Spleen (tissue), 11 donors: Measurements from ENCODE around the gene RNF11. TPM values are rescaled to one million over a fixed set of nuclear protein-coding genes. Genes with fewer than 3 reads are reported as not detected.
A peak's percentile ranks its signal among the peaks of the same experiment; 100 is the strongest.

Experiments
- DNase-seq: peaks from one replicate; pipeline ENCODE4 v3.0.0-alpha.2; 2020
- H3K27ac ChIP-seq, 8 donors: fragments of 200-600 bp; sonication (generic) in 7 of 8; 1 replicate in 4 of 8; 2 replicates in 4 of 8; pipeline versions ENCODE4 v1.5.0 to v1.8.0; 2016 to 2021; ENCODE audit warnings: inconsistent platforms in 4 of 8, mild to moderate bottlenecking in 4 of 8, moderate library complexity in 1 of 8
- H3K27me3 ChIP-seq, 7 donors: fragments of 200-600 bp; sonication (generic) in 6 of 7; replicated peaks in 1 of 7; 1 replicate in 4 of 7; 2 replicates in 3 of 7; pipeline versions ENCODE4 v1.5.0 to v1.8.0; 2016 to 2021; ENCODE audit warnings: inconsistent platforms in 3 of 7, mild to moderate bottlenecking in 1 of 7
- H3K36me3 ChIP-seq, 6 donors: fragments of 200-600 bp; sonication (generic) in 5 of 6; 1 replicate in 4 of 6; 2 replicates in 2 of 6; pipeline versions ENCODE4 v1.5.0 to v1.8.0; 2016 to 2021; ENCODE audit warnings: inconsistent platforms in 2 of 6
- H3K4me1 ChIP-seq, 6 donors: fragments of 200-600 bp; sonication (generic) in 5 of 6; 1 replicate in 3 of 6; 2 replicates in 3 of 6; pipeline versions ENCODE4 v1.5.0 to v1.8.0; 2016 to 2021; ENCODE audit warnings: inconsistent platforms in 3 of 6
- H3K4me3 ChIP-seq, 8 donors: fragments of 200-600 bp; sonication (generic) in 7 of 8; 1 replicate in 4 of 8; 2 replicates in 4 of 8; pipeline versions ENCODE4 v1.5.0 to v1.8.0; 2016 to 2021; ENCODE audit warnings: inconsistent platforms in 4 of 8, mild to moderate bottlenecking in 4 of 8, moderate library complexity in 2 of 8
- H3K9me3 ChIP-seq, 8 donors: fragments of 200-600 bp; sonication (generic) in 7 of 8; 1 replicate in 4 of 8; 2 replicates in 4 of 8; pipeline versions ENCODE4 v1.5.0 to v1.8.0; 2016 to 2021; ENCODE audit warnings: inconsistent platforms in 4 of 8
- POLR2A ChIP-seq, 3 donors: fragments of 450-650 bp; IDR thresholded peaks; one replicate each; pipeline ENCODE4 v1.5.1; 2017; ENCODE audit warnings: antibody characterized with exemption in 3 of 3, mild to moderate bottlenecking in 1 of 3
- POLR2AphosphoS5 ChIP-seq, 3 donors: sonication (generic); formaldehyde crosslinking; IDR thresholded peaks; one replicate each; pipeline ENCODE4 v1.5.1; 2017; ENCODE audit warnings: antibody characterized with exemption in 3 of 3
- WGBS, 5 donors: extraction: QIAGEN DNeasy Blood & Tissue Kit in 3 of 5; methylation state at CpG; one replicate each; pipeline versions ENCODE4 v1.1.5 to v1.1.7; 2013 to 2018; 5-methylcytosine and 5-hydroxymethylcytosine counted together
- intact Hi-C: fragments of 100-400 bp; cut with DNase I; formaldehyde crosslinking; loops from one replicate; pipeline ENCODE4 v1.15.0; 2023; ENCODE audit warnings: low total_unique reads
- polyA plus RNA-seq, 3 donors: library from polyadenylated mRNA; stranded (reverse); fragments of 200-250 nt; gene quantifications; one replicate each; pipeline ENCODE4 v1.2.1, GENCODE V29; 2013
- total RNA-seq, 7 donors: library from RNA; depleted of rRNA in 3 of 7; stranded (reverse); fragments of >200 nt in 3 of 7; fragmentation: NEBNext Ultra II Directional in 4 of 7; extraction: Animal tissue kit (Norgen Biotek cat#: 25700) in 4 of 7; gene quantifications; one replicate each; pipeline versions ENCODE4 v1.1.0 to v1.2.1, GENCODE V29; 2016 to 2021
- TF ChIP-seq, protein P1 (sequence below), 11 experiments: fragments of 200-600 bp in 7 of 11; fragments of 450-650 bp in 4 of 11; sonication (generic) in 4 of 11; IDR thresholded peaks in 8 of 11; conservative IDR thresholded peaks in 3 of 11; 1 replicate in 7 of 11; 2 replicates in 4 of 11; pipeline versions ENCODE4 v1.4.0 to v1.8.0; 2016 to 2021; ENCODE audit warnings: antibody characterized with exemption in 11 of 11, inconsistent platforms in 4 of 11, mild to moderate bottlenecking in 1 of 11
- donor health status: healthy with polysubstance abuse.
- donor health status: DM: no; HTN: no; CAD: no; lungs with moderate emphysema.
- donor health status: DM: no; HTN: no; CAD: no.
- donor health status: Bipolar disorder and iron deficiency.
- donor health status: healthy.
- donor health status: DM: no; HTN: no; CAD: no.
- donor health status: DM: yes; HTN: yes; CAD: no.

RNF11 gene
- total and polyA plus RNA-seq, 10 donors, result 21.4 to 111 (median 70.7) TPM

DNA sequence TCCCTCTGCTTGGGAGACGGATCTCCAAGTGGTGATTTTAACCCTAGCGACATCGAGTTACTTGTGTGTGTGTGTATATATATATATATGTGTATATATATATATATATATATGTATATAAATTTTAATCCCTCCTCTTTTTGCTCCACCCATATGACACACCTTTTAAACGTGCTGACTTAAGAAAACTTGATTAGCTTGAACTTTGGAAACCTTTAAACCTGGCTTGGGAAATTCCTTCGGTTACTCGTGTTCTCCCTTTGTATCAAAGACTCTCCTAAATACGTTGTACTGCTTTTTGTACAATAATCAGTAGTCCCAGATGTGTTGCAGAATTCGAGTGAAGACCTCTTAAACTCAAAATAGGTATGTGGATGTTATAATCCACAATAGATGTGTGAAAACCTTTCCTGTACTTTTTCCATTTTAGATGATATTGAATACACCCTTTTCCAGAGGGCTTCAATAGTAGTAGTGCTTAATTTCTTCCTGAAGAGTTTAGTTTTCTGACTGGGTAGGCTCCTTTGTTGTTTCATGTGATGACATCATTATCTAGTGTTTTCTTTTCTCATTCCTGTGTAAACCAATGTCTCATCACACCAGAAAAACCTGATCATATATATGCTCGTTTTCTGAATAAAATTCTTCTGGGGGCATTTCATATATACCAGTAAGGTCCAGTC, 1.4 kb downstream of the RNF11 start:
- WGBS, 5 donors, result 11 to 19% (median 17%) methylated on average over 9 of the region's 9 CpGs
- intact Hi-C loops, result no loop called here
- Histone ChIP-seq H3K27ac (peak overlapping the region in 7 of 8 donors; percentile 94 to 98 (median 96)), H3K4me1 (peaks cover 33 to 80% (median 66%) of the 10 kb centered on the region in 6 donors), H3K36me3 (no peaks in the 10 kb centered on the region), H3K4me3 (peak overlapping the region; percentile 65 to 90 (median 78)), H3K27me3 (no peaks in the 10 kb centered on the region), H3K9me3 (no peaks in the 10 kb centered on the region)
- DNase-seq, result no peak
- TF ChIP-seq, protein P1, sequence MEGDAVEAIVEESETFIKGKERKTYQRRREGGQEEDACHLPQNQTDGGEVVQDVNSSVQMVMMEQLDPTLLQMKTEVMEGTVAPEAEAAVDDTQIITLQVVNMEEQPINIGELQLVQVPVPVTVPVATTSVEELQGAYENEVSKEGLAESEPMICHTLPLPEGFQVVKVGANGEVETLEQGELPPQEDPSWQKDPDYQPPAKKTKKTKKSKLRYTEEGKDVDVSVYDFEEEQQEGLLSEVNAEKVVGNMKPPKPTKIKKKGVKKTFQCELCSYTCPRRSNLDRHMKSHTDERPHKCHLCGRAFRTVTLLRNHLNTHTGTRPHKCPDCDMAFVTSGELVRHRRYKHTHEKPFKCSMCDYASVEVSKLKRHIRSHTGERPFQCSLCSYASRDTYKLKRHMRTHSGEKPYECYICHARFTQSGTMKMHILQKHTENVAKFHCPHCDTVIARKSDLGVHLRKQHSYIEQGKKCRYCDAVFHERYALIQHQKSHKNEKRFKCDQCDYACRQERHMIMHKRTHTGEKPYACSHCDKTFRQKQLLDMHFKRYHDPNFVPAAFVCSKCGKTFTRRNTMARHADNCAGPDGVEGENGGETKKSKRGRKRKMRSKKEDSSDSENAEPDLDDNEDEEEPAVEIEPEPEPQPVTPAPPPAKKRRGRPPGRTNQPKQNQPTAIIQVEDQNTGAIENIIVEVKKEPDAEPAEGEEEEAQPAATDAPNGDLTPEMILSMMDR (IDR thresholded peaks at IDR 0.05 in 8 of 11, conservative IDR thresholded peaks at IDR 0.05 in 3 of 11), result no peak
- TF ChIP-seq POLR2AphosphoS5 (IDR thresholded peaks at IDR 0.05), result no peak
- TF ChIP-seq POLR2A (IDR thresholded peaks at IDR 0.05), result no peak

DNA sequence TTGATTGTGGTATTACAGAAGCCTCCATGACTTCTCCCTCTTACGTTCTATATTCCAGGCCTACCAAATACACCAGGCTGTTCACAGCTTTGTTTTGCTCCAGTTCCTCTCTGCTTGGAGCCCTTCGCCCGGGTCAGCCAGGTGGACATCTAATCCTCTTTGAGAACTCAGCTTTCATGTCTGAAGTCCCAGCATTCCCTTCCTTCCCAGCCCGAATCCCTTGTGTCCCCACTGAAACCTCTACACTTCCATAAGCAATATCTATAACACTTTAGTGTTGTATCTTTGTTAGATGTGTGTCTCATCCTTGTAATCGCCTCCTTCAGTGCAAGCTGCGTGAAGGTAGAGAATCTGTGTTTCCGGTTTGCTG, 1.9 kb downstream of the RNF11 start:
- Histone ChIP-seq H3K4me3 (peak overlapping the region; percentile 65 to 90 (median 78)), H3K36me3 (no peaks in the 10 kb centered on the region), H3K27ac (peak overlapping the region in 7 of 8 donors; percentile 94 to 98 (median 96)), H3K27me3 (no peaks in the 10 kb centered on the region), H3K4me1 (peaks cover 33 to 85% (median 68%) of the 10 kb centered on the region in 6 donors), H3K9me3 (no peaks in the 10 kb centered on the region)
- DNase-seq, result no peak
- 39 to 55% (median 52%) methylated on average over 7 of the region's 7 CpGs for WGBS, 5 donors
- intact Hi-C loops, result no loop called here
- no peak for TF ChIP-seq POLR2A (IDR thresholded peaks at IDR 0.05)
- TF ChIP-seq, protein P1 (IDR thresholded peaks at IDR 0.05 in 8 of 11, conservative IDR thresholded peaks at IDR 0.05 in 3 of 11), result no peak
- no peak for TF ChIP-seq POLR2AphosphoS5 (IDR thresholded peaks at IDR 0.05)

DNA sequence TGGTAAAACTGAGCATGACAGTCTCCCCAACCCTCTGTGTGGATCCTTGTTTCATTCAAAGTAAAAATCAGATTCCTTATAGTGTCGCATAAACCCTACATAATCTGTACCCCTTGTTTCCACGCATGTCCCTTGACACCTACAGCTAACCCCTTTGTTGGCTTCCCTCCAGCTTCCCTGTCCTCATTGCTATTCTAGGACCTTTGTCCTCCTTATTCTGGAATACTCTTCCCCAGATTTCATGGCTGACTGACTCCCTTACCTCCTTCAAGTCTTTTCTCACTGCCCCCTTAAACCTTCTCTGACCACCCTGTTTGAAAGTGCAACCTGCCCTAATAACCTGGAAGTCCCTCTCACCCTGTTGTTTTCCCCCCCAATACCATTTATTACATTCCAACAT, 4.0 kb downstream of the RNF11 start:
- Histone ChIP-seq H3K27me3 (no peaks in the 10 kb centered on the region), H3K9me3 (no peaks in the 10 kb centered on the region), H3K36me3 (no peaks in the 10 kb centered on the region), H3K27ac (no peak overlapping the region), H3K4me1 (peaks cover 25 to 89% (median 67%) of the 10 kb centered on the region in 6 donors), H3K4me3 (no peak overlapping the region)
- WGBS, 5 donors, result 89 to 96% (median 90%) methylated on average over 2 of the region's 2 CpGs
- intact Hi-C loops, result no loop called here
- TF ChIP-seq POLR2AphosphoS5 (IDR thresholded peaks at IDR 0.05), result no peak
- TF ChIP-seq, protein P1 (IDR thresholded peaks at IDR 0.05 in 8 of 11, conservative IDR thresholded peaks at IDR 0.05 in 3 of 11), result no peak
- no peak for TF ChIP-seq POLR2A (IDR thresholded peaks at IDR 0.05)
- DNase-seq, result no peak

DNA sequence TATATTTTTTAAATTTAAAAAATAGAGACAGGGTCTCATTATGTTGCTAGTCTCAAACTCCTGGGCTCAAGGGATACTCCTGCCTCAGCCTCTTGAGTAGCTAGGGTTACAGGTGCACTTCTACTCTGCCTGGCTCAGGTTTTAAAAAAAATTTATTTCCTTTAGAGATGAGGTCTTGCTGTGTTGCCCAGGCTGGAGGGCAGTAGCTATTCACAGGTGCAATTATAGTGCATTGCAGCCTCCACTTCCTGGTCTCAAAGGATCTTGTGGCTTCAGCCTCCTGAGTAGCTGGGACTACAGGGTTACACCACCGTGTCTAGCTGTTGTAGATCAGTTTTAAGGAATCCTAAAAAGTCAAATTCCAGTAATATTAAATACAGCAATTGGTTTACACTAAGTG, 5.0 kb downstream of the RNF11 start:
- intact Hi-C loops, result no loop called here
- Histone ChIP-seq H3K27me3 (no peaks in the 10 kb centered on the region), H3K36me3 (no peaks in the 10 kb centered on the region), H3K4me1 (peaks cover 18 to 90% (median 60%) of the 10 kb centered on the region in 6 donors), H3K9me3 (no peaks in the 10 kb centered on the region), H3K4me3 (no peak overlapping the region), H3K27ac (no peak overlapping the region)
- WGBS, 5 donors, result 8 to 52% (median 32%) methylated on average over 1 of the region's 1 CpG
- no peak for DNase-seq
- TF ChIP-seq POLR2AphosphoS5 (IDR thresholded peaks at IDR 0.05), result no peak
- TF ChIP-seq, protein P1 (IDR thresholded peaks at IDR 0.05 in 8 of 11, conservative IDR thresholded peaks at IDR 0.05 in 3 of 11), result no peak
- no peak for TF ChIP-seq POLR2A (IDR thresholded peaks at IDR 0.05)
